Right lobe of liver (tissue), 4 donors: Measurements from ENCODE around the gene RCC2.

ENCODE experiments used
- POLR2A ChIP-seq: fragments of 450-650 bp; IDR thresholded peaks from one replicate; pipeline ENCODE4 v1.6.1; 2017; ENCODE audit warnings: antibody characterized with exemption, mild to moderate bottlenecking
- TF ChIP-seq, protein P1 (sequence below), 4 donors: fragments of 200-600 bp in 3 of 4; fragments of 450-650 bp in 1 of 4; IDR thresholded peaks; one replicate each; pipeline versions ENCODE4 v1.5.1 to v1.8.0; 2016 to 2022; ENCODE audit warnings: antibody characterized with exemption in 4 of 4, mild to moderate bottlenecking in 2 of 4
- donor health status: DM: no; HTN: no; CAD: no.
- donor health status: DM: no; HTN: no; CAD: no.
- donor health status: DM: no; HTN: yes; CAD: no.

- TF ChIP-seq, protein P1, sequence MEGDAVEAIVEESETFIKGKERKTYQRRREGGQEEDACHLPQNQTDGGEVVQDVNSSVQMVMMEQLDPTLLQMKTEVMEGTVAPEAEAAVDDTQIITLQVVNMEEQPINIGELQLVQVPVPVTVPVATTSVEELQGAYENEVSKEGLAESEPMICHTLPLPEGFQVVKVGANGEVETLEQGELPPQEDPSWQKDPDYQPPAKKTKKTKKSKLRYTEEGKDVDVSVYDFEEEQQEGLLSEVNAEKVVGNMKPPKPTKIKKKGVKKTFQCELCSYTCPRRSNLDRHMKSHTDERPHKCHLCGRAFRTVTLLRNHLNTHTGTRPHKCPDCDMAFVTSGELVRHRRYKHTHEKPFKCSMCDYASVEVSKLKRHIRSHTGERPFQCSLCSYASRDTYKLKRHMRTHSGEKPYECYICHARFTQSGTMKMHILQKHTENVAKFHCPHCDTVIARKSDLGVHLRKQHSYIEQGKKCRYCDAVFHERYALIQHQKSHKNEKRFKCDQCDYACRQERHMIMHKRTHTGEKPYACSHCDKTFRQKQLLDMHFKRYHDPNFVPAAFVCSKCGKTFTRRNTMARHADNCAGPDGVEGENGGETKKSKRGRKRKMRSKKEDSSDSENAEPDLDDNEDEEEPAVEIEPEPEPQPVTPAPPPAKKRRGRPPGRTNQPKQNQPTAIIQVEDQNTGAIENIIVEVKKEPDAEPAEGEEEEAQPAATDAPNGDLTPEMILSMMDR (IDR thresholded peaks at IDR 0.05) = no peak
- TF ChIP-seq POLR2A = no peak
Measured at GRCh38 chr1:17412093-17412870, 27.2 kb downstream of the RCC2 start.
